GM18517 (cell line): Measurements from ENCODE around the gene WNT5B.

Experiments used
- ATAC-seq: cut with Tn5 transposase; IDR thresholded peaks from one replicate; pipeline ENCODE4 v1.9.1; 2021; ENCODE audit warnings: mild to moderate bottlenecking, moderate library complexity; ENCODE audit not compliant: unreplicated experiment

Gene WNT5B

GRCh38 chr12:1629338-1630132 lies 504 bp downstream of the WNT5B start:
- ATAC-seq, result no peak

- no peak for ATAC-seq
Measured at GRCh38 chr12:1630133-1630826, 1.2 kb downstream of the WNT5B start.

- no peak for ATAC-seq
Measured at GRCh38 chr12:1630827-1631591, 2.0 kb downstream of the WNT5B start.

- ATAC-seq, result no peak
Measured at GRCh38 chr12:1632702-1633101, 3.7 kb downstream of the WNT5B start.

DNA sequence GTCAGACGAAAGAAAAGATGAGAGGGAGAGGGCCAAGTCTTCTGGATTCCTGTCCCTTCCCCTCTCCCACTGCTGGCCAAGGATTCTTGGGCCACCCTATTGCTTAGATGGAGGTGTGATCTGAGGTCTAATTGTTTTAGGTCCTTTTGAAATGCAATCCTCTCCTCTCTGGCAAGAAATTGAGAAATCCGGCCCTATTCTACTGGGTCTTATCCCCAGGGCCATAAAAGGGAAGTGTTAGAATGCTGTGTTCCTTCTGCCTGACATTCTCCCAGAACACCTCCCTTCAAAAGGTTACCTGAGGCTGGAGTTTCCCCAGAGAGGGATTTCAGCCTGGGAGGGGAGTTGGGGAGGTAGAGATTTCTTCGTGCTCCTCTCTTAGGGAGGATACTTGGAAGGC lies 4.4 kb downstream of the WNT5B start:
- no peak for ATAC-seq

- no peak for ATAC-seq
Measured at GRCh38 chr12:1634149-1634548, 5.1 kb downstream of the WNT5B start.

GRCh38 chr12:1634590-1635191 lies 5.7 kb downstream of the WNT5B start:
- ATAC-seq, result no peak

DNA sequence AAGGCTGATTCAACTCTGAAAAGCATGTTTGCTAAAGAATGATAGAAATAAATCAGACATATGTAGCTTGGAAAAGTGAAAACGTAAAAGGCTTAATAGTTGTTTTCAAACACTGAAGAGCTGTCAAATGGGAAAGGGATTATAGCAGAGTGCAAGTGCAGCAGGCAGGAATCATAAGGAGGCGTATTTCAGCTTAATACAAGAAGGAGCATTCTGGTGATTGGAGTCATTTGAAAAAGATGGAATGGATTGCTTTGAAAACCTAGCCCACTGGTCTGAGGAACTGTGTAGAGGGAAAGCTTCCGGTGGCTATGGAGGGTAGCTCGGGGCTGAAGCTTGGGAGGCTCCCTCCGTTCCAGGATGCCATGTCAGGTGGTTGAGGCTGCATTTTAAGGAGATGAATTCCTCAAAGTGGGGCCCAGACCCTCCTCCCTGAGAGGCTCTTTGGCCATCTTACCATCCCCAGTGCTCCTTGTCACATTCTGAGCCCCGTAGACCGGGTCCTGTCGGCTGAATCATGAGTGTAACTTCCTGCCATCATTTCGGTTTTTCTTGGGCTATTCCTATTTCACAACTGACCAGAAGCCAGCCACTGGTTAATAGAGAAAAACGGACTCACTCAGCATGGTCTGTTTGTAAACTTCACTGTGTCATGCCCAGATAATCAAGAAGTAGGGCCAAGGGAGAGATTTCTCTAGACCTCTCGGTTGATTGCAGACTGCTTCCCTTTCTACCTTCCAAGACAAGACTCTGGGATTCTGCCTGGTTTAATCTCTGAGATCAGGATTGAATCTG lies 6.5 kb downstream of the WNT5B start:
- ATAC-seq, result no peak

- no peak for ATAC-seq
Measured at GRCh38 chr12:1638203-1638602, 9.2 kb downstream of the WNT5B start.

- ATAC-seq, result no peak
Measured at GRCh38 chr12:1639538-1639937, 10.5 kb downstream of the WNT5B start.

- ATAC-seq, result no peak
Measured at GRCh38 chr12:1640328-1641234, 11.6 kb downstream of the WNT5B start.

DNA sequence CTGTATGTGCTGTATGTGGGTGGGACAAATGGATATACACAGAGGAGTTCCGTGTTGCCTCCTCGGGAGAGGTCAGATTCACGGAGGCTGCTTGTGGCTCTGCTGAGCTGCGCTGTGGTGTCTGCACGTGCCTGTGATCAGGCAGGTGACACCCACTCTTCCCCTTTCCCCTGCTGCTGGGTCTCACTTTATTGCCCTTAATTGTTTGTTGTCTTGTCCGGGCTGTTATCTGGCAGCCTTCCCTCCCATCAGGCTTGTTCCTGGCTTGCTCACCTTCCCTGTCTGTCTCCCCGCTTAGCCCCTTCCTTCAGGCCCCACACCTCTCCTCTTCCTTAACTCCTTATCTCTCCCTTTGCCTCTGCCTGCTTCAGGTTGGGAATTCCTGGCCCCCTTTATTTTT lies 13.5 kb downstream of the WNT5B start:
- ATAC-seq, result no peak

GRCh38 chr12:1643043-1643442 lies 14.0 kb downstream of the WNT5B start:
- ATAC-seq, result no peak

DNA sequence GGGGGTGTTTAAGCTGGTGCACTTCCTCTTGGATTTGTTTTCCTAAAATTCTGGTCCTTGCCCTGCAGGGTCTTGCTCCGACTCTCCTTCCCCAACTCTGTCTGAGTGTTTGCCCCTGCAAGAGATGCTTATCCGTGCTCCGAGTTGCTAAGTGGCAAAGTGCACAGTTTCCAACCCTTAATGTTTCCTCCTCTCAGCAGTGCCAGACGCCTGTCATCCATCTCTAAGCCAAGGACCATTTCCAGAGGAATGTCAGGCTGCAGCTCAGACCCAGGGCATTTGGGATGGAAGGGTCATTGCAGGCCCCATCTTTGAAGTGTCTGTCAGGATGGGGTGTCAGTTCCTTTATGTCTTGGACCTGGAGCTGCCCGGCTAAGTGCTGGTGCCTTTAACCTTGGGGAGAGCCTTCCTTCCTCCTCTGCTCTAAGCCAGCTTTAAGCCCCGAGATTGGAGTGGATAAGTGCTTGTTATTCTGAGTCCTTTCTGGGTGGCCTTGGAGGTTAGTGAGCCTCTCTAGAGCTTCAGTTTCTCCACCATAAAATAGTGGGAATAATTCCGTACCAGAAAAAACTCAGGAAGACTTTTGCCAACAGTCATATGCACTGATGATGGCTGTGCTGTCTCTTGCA lies 15.0 kb downstream of the WNT5B start:
- ATAC-seq, result no peak

GRCh38 chr12:1644534-1645438 lies 15.8 kb downstream of the WNT5B start:
- ATAC-seq, result no peak

- ATAC-seq, result no peak
Measured at GRCh38 chr12:1645819-1646218, 16.8 kb downstream of the WNT5B start.

DNA sequence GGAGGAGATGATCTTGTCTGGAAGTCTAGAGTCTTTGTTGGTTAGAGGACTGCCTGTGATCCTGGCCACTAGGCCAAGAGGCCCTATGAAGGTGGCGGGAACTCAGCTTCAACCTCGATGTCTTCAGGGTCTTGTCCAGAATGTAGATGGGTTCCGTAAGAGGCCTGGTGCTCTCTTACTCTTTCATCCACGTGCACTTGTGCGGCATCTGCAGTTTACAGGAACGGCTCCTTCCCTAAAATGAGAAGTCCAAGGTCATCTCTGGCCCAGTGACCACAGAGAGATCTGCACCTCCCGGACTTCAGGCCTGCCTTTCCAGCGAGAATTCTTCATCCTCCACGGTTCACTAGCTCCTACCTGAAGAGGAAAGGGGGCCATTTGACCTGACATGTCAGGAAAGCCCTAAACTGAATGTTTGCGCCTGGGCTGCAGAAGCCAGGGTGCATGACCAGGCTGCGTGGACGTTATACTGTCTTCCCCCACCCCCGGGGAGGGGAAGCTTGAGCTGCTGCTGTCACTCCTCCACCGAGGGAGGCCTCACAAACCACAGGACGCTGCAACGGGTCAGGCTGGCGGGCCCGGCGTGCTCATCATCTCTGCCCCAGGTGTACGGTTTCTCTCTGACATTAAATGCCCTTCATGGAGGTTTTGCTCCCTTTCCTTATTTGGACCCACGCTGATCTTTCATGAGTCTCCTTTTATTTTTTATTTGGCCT lies 17.7 kb downstream of the WNT5B start:
- ATAC-seq, result no peak
